HFF-Myc (cell line): ENCODE results near the gene SCD5.

Source experiments
- DNase-seq: peaks from one replicate; pipeline ENCODE4 v3.0.0-alpha.2; 2011; ENCODE audit warnings: low read depth; ENCODE audit errors: extremely low read depth
- H3K4me3 ChIP-seq: replicated peaks from 2 replicates; pipeline ENCODE4 v1.5.1; 2011; ENCODE audit warnings: low read depth, mild to moderate bottlenecking, control low read depth, low read length
- TF ChIP-seq, protein P1 (sequence below): IDR thresholded peaks from 2 replicates; pipeline ENCODE4 v1.5.1; 2012; ENCODE audit warnings: mild to moderate bottlenecking, low read depth, low read length, control low read depth; ENCODE audit errors: missing control alignments

SCD5 gene

GRCh38 chr4:82694046-82694445, 104.5 kb downstream of the SCD5 start:
- DNase-seq, result no peak
- TF ChIP-seq, protein P1, sequence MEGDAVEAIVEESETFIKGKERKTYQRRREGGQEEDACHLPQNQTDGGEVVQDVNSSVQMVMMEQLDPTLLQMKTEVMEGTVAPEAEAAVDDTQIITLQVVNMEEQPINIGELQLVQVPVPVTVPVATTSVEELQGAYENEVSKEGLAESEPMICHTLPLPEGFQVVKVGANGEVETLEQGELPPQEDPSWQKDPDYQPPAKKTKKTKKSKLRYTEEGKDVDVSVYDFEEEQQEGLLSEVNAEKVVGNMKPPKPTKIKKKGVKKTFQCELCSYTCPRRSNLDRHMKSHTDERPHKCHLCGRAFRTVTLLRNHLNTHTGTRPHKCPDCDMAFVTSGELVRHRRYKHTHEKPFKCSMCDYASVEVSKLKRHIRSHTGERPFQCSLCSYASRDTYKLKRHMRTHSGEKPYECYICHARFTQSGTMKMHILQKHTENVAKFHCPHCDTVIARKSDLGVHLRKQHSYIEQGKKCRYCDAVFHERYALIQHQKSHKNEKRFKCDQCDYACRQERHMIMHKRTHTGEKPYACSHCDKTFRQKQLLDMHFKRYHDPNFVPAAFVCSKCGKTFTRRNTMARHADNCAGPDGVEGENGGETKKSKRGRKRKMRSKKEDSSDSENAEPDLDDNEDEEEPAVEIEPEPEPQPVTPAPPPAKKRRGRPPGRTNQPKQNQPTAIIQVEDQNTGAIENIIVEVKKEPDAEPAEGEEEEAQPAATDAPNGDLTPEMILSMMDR, result no peak
- no peak overlapping the region for H3K4me3 ChIP-seq

GRCh38 chr4:82692101-82692780, 106.4 kb downstream of the SCD5 start:
- H3K4me3 ChIP-seq, result no peak overlapping the region
- no peak for DNase-seq
- TF ChIP-seq, protein P1, result no peak

DNA sequence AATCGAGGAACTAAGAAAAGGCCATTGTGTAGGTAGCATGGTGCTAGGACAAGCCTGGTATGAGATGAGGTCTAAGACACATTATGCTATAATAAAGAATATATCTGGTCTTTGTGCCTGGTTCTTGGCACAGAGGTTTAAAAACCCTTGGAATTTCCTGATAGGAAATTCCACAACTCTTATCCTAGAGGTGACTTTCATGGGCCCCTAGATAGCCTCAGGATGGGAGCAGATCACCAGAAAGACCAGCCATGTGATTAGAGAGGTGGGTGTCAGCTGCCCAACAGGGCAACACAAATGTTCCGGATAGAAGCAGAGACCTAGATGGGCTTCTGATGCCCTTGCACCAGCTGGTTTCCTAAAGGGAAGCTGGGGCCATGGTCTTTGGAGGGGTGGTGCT, 107.2 kb downstream of the SCD5 start:
- DNase-seq, result no peak
- no peak overlapping the region for H3K4me3 ChIP-seq
- TF ChIP-seq, protein P1, result no peak

GRCh38 chr4:82688091-82688795, 110.4 kb downstream of the SCD5 start:
- TF ChIP-seq, protein P1, result no peak
- no peak overlapping the region for H3K4me3 ChIP-seq
- no peak for DNase-seq

DNA sequence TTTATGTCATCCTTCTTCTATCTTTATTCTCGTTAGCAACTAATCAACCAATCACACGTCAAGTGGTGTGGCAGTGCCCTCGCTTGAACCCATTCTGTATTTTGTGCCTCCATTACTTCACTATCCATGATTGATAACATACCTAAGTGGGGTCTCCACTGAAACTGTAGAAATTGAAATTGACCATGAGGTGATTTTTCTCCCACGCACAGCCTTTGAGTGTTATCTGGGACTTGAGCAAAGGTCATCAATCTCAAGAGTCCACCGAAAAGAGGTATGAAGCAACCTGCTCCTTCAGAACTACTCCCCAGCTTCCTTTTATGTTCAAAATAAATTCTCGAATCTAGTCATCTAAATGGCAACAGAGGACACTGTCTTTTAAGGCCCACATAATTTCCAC, 111.1 kb downstream of the SCD5 start:
- no peak overlapping the region for H3K4me3 ChIP-seq
- TF ChIP-seq, protein P1, result no peak
- DNase-seq, result no peak

- TF ChIP-seq, protein P1, result no peak
- DNase-seq, result no peak
These were observed 116.8 kb downstream of the SCD5 start for GRCh38 chr4:82681754-82682153.

More at GRCh38 chr4:82681754-82682153, 116.8 kb downstream of the SCD5 start:
- no peak overlapping the region for H3K4me3 ChIP-seq
